Naive thymus-derived CD4-positive, alpha-beta T cell (primary cell): ENCODE results near the gene MALRD1. TPM values are rescaled to one million over a fixed set of nuclear protein-coding genes. Genes with fewer than 3 reads are reported as not detected.

ENCODE experiments used
- ATAC-seq: fragments of 150-1000 bp; cut with Tn5 transposase; 2 replicates; pipeline ENCODE4 v1.10.0; 2021; ENCODE audit warnings: mild to moderate bottlenecking, moderate library complexity
- CTCF ChIA-PET: fragments of 350-600 bp; sonication (Branson Sonifier 250); formaldehyde crosslinking; loops from one replicate; lab custom pipeline; 2021; ENCODE audit warnings: antibody characterized with exemption; lab: Charles Lee
- POLR2A ChIA-PET: fragments of 350-600 bp; sonication (Branson Sonifier 250); formaldehyde crosslinking; loops from one replicate; lab custom pipeline; 2021; ENCODE audit warnings: antibody characterized with exemption, inconsistent platforms; lab: Charles Lee
- DNase-seq, 9 donors: peaks; one replicate each; pipeline versions ENCODE4 v3.0.0 to v3.0.0-alpha.2; 2020 to 2022; ENCODE audit warnings: mixed read lengths in 1 of 9
- H3K27ac ChIP-seq: one replicate; pipeline ENCODE4 v1.7.0; 2013; ENCODE audit warnings: mild to moderate bottlenecking, low read depth, low read length, moderate library complexity
- H3K27me3 ChIP-seq, 2 donors: one replicate each; pipeline ENCODE4 v1.7.0; 2013; ENCODE audit warnings: low read length in 2 of 2, mild to moderate bottlenecking in 2 of 2, moderate library complexity in 2 of 2; ENCODE audit not compliant: control insufficient read depth in 2 of 2, insufficient read depth in 2 of 2
- H3K36me3 ChIP-seq, 3 experiments: 1 replicate in 2 of 3; 2 replicates in 1 of 3; pipeline ENCODE4 v1.7.0; 2013; ENCODE audit warnings: low read length in 3 of 3, mild to moderate bottlenecking in 3 of 3, moderate library complexity in 1 of 3; ENCODE audit not compliant: insufficient read depth in 3 of 3, control insufficient read depth in 2 of 3
- H3K4me1 ChIP-seq, 2 donors: one replicate each; pipeline ENCODE4 v1.7.0; 2013; ENCODE audit warnings: low read length in 2 of 2, mild to moderate bottlenecking in 2 of 2, moderate library complexity in 1 of 2; ENCODE audit not compliant: control insufficient read depth in 2 of 2, insufficient read depth in 2 of 2
- H3K4me3 ChIP-seq: 2 replicates; pipeline ENCODE4 v1.7.0; 2013; ENCODE audit warnings: mild to moderate bottlenecking, low read length
- H3K9me3 ChIP-seq, 3 experiments: 1 replicate in 2 of 3; 2 replicates in 1 of 3; pipeline ENCODE4 v1.7.0; 2013; ENCODE audit warnings: low read length in 3 of 3; ENCODE audit not compliant: control insufficient read depth in 2 of 3
- H3K27ac Mint-ChIP-seq, 9 donors: one replicate each; pipeline ENCODE4 v1.8.0; 2020 to 2022; ENCODE audit warnings: mixed read lengths in 9 of 9, mild to moderate bottlenecking in 8 of 9, moderate library complexity in 5 of 9, inconsistent platforms in 2 of 9
- H3K27me3 Mint-ChIP-seq, 5 donors: one replicate each; pipeline ENCODE4 v1.8.0; 2021 to 2022; ENCODE audit warnings: mixed read lengths in 5 of 5, mild to moderate bottlenecking in 1 of 5
- H3K36me3 Mint-ChIP-seq, 5 donors: one replicate each; pipeline ENCODE4 v1.8.0; 2020 to 2022; ENCODE audit warnings: mixed read lengths in 5 of 5, mild to moderate bottlenecking in 3 of 5, inconsistent platforms in 1 of 5
- H3K4me1 Mint-ChIP-seq, 7 donors: one replicate each; pipeline ENCODE4 v1.8.0; 2020 to 2022; ENCODE audit warnings: mixed read lengths in 7 of 7, mild to moderate bottlenecking in 3 of 7, inconsistent platforms in 1 of 7
- H3K4me3 Mint-ChIP-seq, 10 donors: one replicate each; pipeline ENCODE4 v1.8.0; 2020 to 2022; ENCODE audit warnings: mild to moderate bottlenecking in 10 of 10, mixed read lengths in 10 of 10, moderate library complexity in 6 of 10, inconsistent platforms in 2 of 10
- H3K9me3 Mint-ChIP-seq, 11 donors: one replicate each; pipeline ENCODE4 v1.8.0; 2020 to 2022; ENCODE audit warnings: mixed read lengths in 11 of 11, mild to moderate bottlenecking in 4 of 11, inconsistent platforms in 1 of 11, moderate library complexity in 1 of 11
- intact Hi-C, 2 donors: fragments of 100-400 bp; cut with micrococcal nuclease; formaldehyde crosslinking; loops; one replicate each; pipeline ENCODE4 v1.15.1; 2023
- polyA plus RNA-seq, 2 donors: library from polyadenylated mRNA; unstranded; fragments of 300-500 nt; fragmentation: Illumina TruSeq; gene quantifications; one replicate each; pipeline ENCODE4 v1.2.3, GENCODE V29; 2021
- total RNA-seq, 6 experiments: library from RNA in 5 of 6; stranded (reverse) in 5 of 6; gene quantifications; 1 replicate in 5 of 6; 2 replicates in 1 of 6; pipeline ENCODE4 v1.2.3 and lab custom pipeline; 2021 to 2026

The MALRD1 gene
- total and polyA plus RNA-seq, 7 experiments from 2014 or later, result 0.16 to 1.1 TPM; not detected in 5

DNA sequence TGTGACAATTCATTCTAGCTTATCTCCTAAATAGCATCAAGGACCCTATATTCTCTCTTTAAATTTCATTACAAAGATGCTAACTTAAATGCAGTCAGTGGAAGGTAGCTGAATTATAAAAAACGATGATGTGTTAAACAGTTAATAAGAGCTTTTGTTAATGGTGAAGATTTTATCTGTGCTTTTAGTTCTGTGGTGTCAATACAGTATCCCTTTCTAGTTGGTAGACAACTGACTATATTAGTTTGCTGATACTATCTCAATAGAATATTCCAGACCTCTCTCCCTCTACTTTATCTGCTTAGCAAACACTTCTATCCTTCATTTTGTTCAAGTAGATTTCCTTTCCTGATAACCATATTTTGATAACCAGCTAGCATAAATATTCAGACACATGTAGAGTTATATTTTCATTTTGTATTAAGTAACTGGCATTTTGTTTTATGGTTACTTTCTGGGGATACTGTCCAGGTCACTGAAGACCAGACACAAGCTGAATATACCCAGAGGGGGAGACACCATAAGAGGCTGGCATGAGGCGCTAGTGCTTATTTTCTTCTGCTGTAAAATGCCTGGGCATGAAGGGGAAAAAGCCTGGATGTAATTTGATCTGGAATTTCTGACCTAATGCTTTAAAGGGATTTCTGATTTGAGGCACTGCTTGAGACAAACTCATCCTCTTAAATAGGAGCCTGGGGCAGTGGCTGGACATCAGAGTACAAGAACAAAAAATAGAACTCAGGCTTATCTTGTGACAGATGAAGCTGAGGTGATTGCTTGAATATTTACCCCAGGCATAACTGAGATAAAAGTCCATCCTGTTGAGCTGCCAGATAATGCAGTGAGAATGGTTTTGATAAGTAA lies 197.5 kb downstream of the MALRD1 start:
- H3K27ac Mint-ChIP-seq, result no peak overlapping the region
- intact Hi-C loops, result no loop called here

DNA sequence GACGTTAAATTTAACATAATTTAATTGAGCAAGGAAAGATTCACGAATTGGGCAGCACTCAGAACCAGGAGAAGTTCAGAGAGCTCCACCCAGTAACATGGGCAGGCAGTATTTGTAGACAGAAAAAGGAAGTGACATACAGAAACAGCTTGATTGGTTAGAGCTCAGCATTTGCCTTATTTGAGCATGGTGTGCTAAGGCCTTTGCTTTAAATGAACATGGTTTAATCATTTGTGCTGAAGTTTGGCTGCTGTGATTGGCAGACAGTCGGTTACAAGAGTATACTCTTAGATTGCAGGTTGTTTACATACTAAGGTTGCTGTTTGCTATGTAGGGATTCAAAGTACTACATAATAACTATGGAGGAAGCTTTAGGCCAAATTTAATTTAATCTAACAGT lies 199.2 kb downstream of the MALRD1 start:
- ATAC-seq (no peak), DNase-seq (no peak)
- intact Hi-C loops, result no loop called here
- Mint-ChIP-seq H3K9me3 (peaks cover 0 to 12% (median 2%) of the 10 kb centered on the region in 11 donors), H3K4me3 (no peak overlapping the region), H3K4me1 (no peaks in the 10 kb centered on the region), H3K27me3 (no peaks in the 10 kb centered on the region), H3K27ac (no peak overlapping the region), H3K36me3 (no peaks in the 10 kb centered on the region)
- H3K9me3 ChIP-seq, result no peaks in the 10 kb centered on the region
- H3K27ac ChIP-seq, result no peak overlapping the region
- no peaks in the 10 kb centered on the region for H3K4me1 ChIP-seq
- CTCF ChIA-PET, result no interaction called here
- no peak overlapping the region for H3K4me3 ChIP-seq
- H3K36me3 ChIP-seq, result no peaks in the 10 kb centered on the region
- POLR2A ChIA-PET, result no interaction called here
- no peaks in the 10 kb centered on the region for H3K27me3 ChIP-seq

More for the DNA sequence above, 197.5 kb downstream of the MALRD1 start:
- H3K9me3 Mint-ChIP-seq, result peaks cover 0 to 6% (median 3%) of the 10 kb centered on the region in 11 donors
- Histone ChIP-seq H3K9me3 (no peaks in the 10 kb centered on the region), H3K36me3 (no peaks in the 10 kb centered on the region), H3K4me3 (no peak overlapping the region), H3K27me3 (no peaks in the 10 kb centered on the region), H3K4me1 (no peaks in the 10 kb centered on the region), H3K27ac (no peak overlapping the region)
- ChIA-PET CTCF (no interaction called here), POLR2A (no interaction called here)
- no peaks in the 10 kb centered on the region for H3K27me3 Mint-ChIP-seq
- no peaks in the 10 kb centered on the region for H3K4me1 Mint-ChIP-seq
- no peak overlapping the region for H3K4me3 Mint-ChIP-seq
- H3K36me3 Mint-ChIP-seq, result no peaks in the 10 kb centered on the region
- DNase-seq, result no peak
- ATAC-seq, result no peak

DNA sequence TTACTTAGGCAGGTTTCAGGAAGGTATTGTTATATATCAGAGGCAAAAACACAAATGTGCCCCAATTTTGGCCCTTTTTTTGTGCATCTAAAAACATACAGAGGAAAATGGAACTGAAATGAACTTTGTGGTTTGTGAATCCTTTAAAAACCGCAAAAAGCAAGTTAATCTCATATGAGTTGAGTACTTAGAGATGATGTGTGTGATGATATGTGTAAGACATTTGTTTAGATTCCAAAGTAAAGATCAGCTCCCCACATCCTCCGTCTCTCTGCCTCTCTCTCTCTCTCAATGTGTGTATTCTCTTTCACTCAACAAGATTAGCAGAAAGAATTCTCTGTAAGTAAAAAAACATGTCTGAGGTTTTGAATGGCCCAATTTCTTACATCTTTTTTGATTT lies 201.9 kb downstream of the MALRD1 start:
- ATAC-seq (no peak), DNase-seq (no peak)
- ChIA-PET POLR2A (no interaction called here), CTCF (no interaction called here)
- Histone ChIP-seq H3K4me1 (no peaks in the 10 kb centered on the region), H3K27me3 (no peaks in the 10 kb centered on the region), H3K9me3 (no peaks in the 10 kb centered on the region), H3K27ac (no peak overlapping the region), H3K36me3 (no peaks in the 10 kb centered on the region), H3K4me3 (no peak overlapping the region)
- no peak overlapping the region for H3K27ac Mint-ChIP-seq
- H3K27me3 Mint-ChIP-seq, result no peaks in the 10 kb centered on the region
- no peak overlapping the region for H3K4me3 Mint-ChIP-seq
- intact Hi-C loops, result no loop called here
- peaks cover 0 to 19% (median 4%) of the 10 kb centered on the region in 11 donors for H3K9me3 Mint-ChIP-seq
- H3K4me1 Mint-ChIP-seq, result no peaks in the 10 kb centered on the region
- no peaks in the 10 kb centered on the region for H3K36me3 Mint-ChIP-seq

DNA sequence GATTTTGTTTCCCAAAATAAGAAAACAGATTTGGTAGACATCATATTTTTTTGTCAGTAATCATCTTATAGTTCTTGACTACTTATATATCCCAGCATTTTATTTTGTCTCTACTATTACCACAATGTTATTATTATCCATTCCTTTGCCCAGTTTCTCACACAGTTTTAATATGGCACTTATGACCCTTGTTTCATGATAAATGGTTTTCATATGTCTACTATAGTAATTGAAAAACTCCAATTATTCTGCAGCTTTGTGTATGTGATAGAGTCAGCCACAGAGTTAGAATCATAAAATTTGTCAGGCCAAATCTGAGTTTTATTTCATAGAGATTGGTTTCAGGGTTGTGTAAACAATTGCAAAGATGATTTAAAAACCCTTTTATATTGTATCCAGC lies 203.9 kb downstream of the MALRD1 start:
- CTCF ChIA-PET, result no interaction called here

DNA sequence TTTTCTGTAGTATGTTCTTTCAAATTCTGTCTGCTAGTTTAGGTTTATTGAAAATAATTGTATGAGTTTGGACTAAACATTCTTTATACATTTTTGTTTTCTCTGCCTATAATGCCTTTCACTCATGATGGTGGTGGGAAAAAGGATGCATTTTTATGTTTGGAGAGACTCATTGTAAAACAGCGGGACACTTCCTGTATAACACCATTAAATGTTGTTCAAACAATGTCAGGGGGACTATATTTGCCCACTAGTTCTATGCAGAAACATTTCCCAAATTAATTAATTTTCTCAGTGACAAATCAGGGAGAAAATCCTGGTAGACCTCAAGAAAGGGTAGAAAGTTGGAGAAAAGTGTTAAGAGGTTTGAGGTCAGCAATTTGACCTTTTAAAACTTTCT lies 207.7 kb downstream of the MALRD1 start:
- Histone ChIP-seq H3K4me1 (no peaks in the 10 kb centered on the region), H3K36me3 (no peaks in the 10 kb centered on the region), H3K27me3 (no peaks in the 10 kb centered on the region), H3K27ac (no peak overlapping the region), H3K9me3 (no peaks in the 10 kb centered on the region), H3K4me3 (no peak overlapping the region)
- ATAC-seq (no peak), DNase-seq (no peak)
- intact Hi-C loops, result no loop called here
- Mint-ChIP-seq H3K27ac (no peak overlapping the region), H3K9me3 (peaks cover 0 to 29% (median 6%) of the 10 kb centered on the region in 11 donors), H3K4me3 (no peak overlapping the region), H3K4me1 (no peaks in the 10 kb centered on the region), H3K36me3 (no peaks in the 10 kb centered on the region), H3K27me3 (no peaks in the 10 kb centered on the region)
- CTCF ChIA-PET, result no interaction called here
- POLR2A ChIA-PET, result no interaction called here

More for the DNA sequence above, 203.9 kb downstream of the MALRD1 start:
- peaks cover 0 to 19% (median 5%) of the 10 kb centered on the region in 11 donors for H3K9me3 Mint-ChIP-seq
- ATAC-seq (no peak), DNase-seq (no peak)
- H3K4me1 Mint-ChIP-seq, result no peaks in the 10 kb centered on the region
- H3K4me3 Mint-ChIP-seq, result no peak overlapping the region
- Histone ChIP-seq H3K27me3 (no peaks in the 10 kb centered on the region), H3K27ac (no peak overlapping the region), H3K4me3 (no peak overlapping the region), H3K36me3 (no peaks in the 10 kb centered on the region), H3K9me3 (no peaks in the 10 kb centered on the region), H3K4me1 (no peaks in the 10 kb centered on the region)
- H3K36me3 Mint-ChIP-seq, result no peaks in the 10 kb centered on the region
- intact Hi-C loops, result no loop called here
- no peak overlapping the region for H3K27ac Mint-ChIP-seq
- POLR2A ChIA-PET, result no interaction called here
- no peaks in the 10 kb centered on the region for H3K27me3 Mint-ChIP-seq

DNA sequence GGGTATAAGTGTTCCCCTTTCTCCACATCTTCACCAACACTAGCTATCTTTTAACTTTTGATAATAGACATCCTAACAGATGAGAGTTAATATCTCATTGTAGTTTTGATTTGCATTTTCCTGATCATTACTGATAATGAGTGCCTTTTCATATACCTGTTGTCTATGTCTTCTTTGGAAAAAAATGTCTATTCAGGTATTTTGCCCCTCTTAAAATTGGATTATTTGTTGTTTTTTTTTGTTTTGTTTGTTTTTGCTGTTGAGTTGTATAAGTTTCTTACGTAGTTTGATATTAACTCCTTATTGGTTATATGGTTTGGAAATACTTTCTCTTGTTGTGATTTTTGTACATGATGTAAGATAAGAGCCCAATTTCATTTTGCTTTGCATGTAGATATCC lies 214.7 kb downstream of the MALRD1 start:
- H3K9me3 ChIP-seq, result no peaks in the 10 kb centered on the region
- H3K4me1 ChIP-seq, result no peaks in the 10 kb centered on the region
- ATAC-seq (no peak), DNase-seq (no peak)
- no peak overlapping the region for H3K4me3 Mint-ChIP-seq
- no peaks in the 10 kb centered on the region for H3K27me3 ChIP-seq
- intact Hi-C loops, result no loop called here
- H3K4me1 Mint-ChIP-seq, result no peaks in the 10 kb centered on the region
- H3K36me3 ChIP-seq, result no peaks in the 10 kb centered on the region
- H3K27me3 Mint-ChIP-seq, result no peaks in the 10 kb centered on the region
- no peaks in the 10 kb centered on the region for H3K36me3 Mint-ChIP-seq
- POLR2A ChIA-PET, result no interaction called here
- peaks cover 2 to 20% (median 4%) of the 10 kb centered on the region in 11 donors for H3K9me3 Mint-ChIP-seq
- no peak overlapping the region for H3K27ac Mint-ChIP-seq
- no peak overlapping the region for H3K27ac ChIP-seq
- no peak overlapping the region for H3K4me3 ChIP-seq
- CTCF ChIA-PET, result no interaction called here

DNA sequence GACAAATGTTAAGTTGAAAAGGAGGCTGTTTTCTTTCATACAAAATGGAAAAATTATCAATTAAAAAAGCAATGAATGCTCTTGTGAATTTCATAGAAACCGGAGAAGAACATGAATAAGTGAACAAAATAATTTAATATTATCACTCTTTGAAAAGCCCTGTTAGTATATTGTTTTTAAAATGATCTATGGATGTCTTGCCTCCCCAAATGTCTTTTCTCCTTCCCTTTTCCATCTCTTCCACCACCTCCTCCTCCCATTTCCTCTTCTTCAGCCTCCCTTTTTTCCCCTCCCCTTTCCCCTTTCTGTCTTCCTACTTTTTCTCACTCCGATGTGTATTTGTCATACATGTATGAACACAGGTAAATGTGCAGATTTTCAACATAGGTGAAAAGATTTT lies 234.7 kb downstream of the MALRD1 start:
- no peaks in the 10 kb centered on the region for H3K4me1 ChIP-seq
- H3K9me3 ChIP-seq, result no peaks in the 10 kb centered on the region
- Mint-ChIP-seq H3K4me1 (no peaks in the 10 kb centered on the region), H3K27ac (no peak overlapping the region), H3K4me3 (no peak overlapping the region), H3K36me3 (no peaks in the 10 kb centered on the region), H3K9me3 (peaks cover 0 to 24% (median 3%) of the 10 kb centered on the region in 11 donors), H3K27me3 (peaks cover 0 to 3% (median 0%) of the 10 kb centered on the region in 5 donors)
- no peak overlapping the region for H3K27ac ChIP-seq
- DNase-seq (no peak), ATAC-seq (no peak)
- ChIA-PET CTCF (no interaction called here), POLR2A (no interaction called here)
- intact Hi-C loops, result no loop called here
- H3K4me3 ChIP-seq, result no peak overlapping the region
- H3K27me3 ChIP-seq, result no peaks in the 10 kb centered on the region
- no peaks in the 10 kb centered on the region for H3K36me3 ChIP-seq
